ENCODE results near the gene AHCY. TPM values are rescaled to one million over a fixed set of nuclear protein-coding genes. Genes with fewer than 3 reads are reported as not detected.
"Not testable (repeated sequence)": the region's sequence is repeated elsewhere in the genome, so short reads cannot be mapped to it uniquely, and the experiment has no call there.

Gene AHCY
- total RNA-seq (10 to 100 TPM; 15.3 to 28.3 (median 23.9) TPM), total RNA-seq (14.5 to 191 (median 25.8) reads per million in 29 experiments)
- 24.1 TPM for total RNA-seq (2013)

- peaks cover 4 to 15% of the 10 kb centered on the region in 2 experiments for H3K4me1 ChIP-seq (ENCODE audit: control insufficient read depth in 1 of 2, extremely low read depth in 1 of 2, insufficient read depth in 2 of 2, low read length in 2 of 2)
- ChIA-PET POLR2A (interaction anchor here in 1 of 2 donors (0.6 kb wide), 1 partner anchor 60 kb away, joined by 4 read pairs; the partner anchor contains the start of gene ITCH), CTCF (interaction anchor here in 1 of 2 donors (0.6 to 3.1 kb wide), 4 partner anchors 10 to 213 kb away, joined by 3 to 12 read pairs (median 3); partner anchors contain the start of gene ITCH)
- DNase-seq: peak; percentile 79 to 94 (median 87)
- no peaks in the 10 kb centered on the region for H3K36me3 ChIP-seq (ENCODE audit: control insufficient read depth in 2 of 2, extremely low read depth in 1 of 2, insufficient read depth in 1 of 2, low read length in 1 of 2)
- H3K9me3 ChIP-seq: no peaks in the 10 kb centered on the region
- Mint-ChIP-seq H3K4me1 (peaks cover 12 to 21% (median 15%) of the 10 kb centered on the region in 3 donors), H3K36me3 (no peaks in the 10 kb centered on the region), H3K4me3 (peak within 1 kb of the TSS; percentile 84 to 93 (median 86)), H3K27me3 (no peaks in the 10 kb centered on the region), H3K9me3 (no peaks in the 10 kb centered on the region), H3K27ac (peak within 1 kb of the TSS; percentile 88 to 90)
- ATAC-seq (replicated peaks in 1 of 4): peak; percentile 94 to 97 (median 94)
- H3K4me3 ChIP-seq (ENCODE audit: control insufficient read depth in 1 of 2, extremely low read depth in 1 of 2, low read length in 1 of 2): peak within 1 kb of the TSS; percentile 58 to 82
- WGBS (ENCODE audit: insufficient coverage): 0% methylated on average over 75 of the region's 79 CpGs
- peak within 1 kb of the TSS; percentile 68 for H3K27ac ChIP-seq (ENCODE audit: low read length)
- no peaks in the 10 kb centered on the region for H3K27me3 ChIP-seq (replicated peaks in 1 of 2; ENCODE audit: control insufficient read depth in 2 of 2, extremely low read depth in 1 of 2, insufficient read depth in 2 of 2, low read length in 1 of 2)
Observed at GRCh38 chr20:34302723-34303533, at the start of gene AHCY. TSS of gene AHCY (minus strand) at chr20:34303355. CDS start at chr20:34303270, 85 bp downstream.

- Mint-ChIP-seq H3K27ac (no peak overlapping the region), H3K9me3 (no peaks in the 10 kb centered on the region), H3K4me1 (peaks cover 0 to 7% (median 2%) of the 10 kb centered on the region in 3 donors), H3K4me3 (no peak overlapping the region), H3K27me3 (no peaks in the 10 kb centered on the region), H3K36me3 (no peaks in the 10 kb centered on the region)
- no peak for ATAC-seq (replicated peaks in 1 of 4)
- no peak overlapping the region for H3K27ac ChIP-seq (ENCODE audit: low read length)
- H3K9me3 ChIP-seq: no peaks in the 10 kb centered on the region
- WGBS (ENCODE audit: insufficient coverage): 49% methylated on average over 3 of the region's 3 CpGs
- no peak for DNase-seq
- ChIA-PET POLR2A (interaction anchor here in 1 of 2 donors (0.6 to 1.1 kb wide), 3 partner anchors 13 to 47 kb away, joined by 4 to 7 read pairs (median 6); partner anchors contain the start of gene ITCH), CTCF (interaction anchor here (0.6 to 0.7 kb wide), 3 partner anchors 113 to 431 kb away, joined by 3 to 5 read pairs (median 4); no protein-coding TSS in a partner anchor)
- H3K4me1 ChIP-seq (ENCODE audit: control insufficient read depth in 1 of 2, extremely low read depth in 1 of 2, insufficient read depth in 2 of 2, low read length in 2 of 2): no peaks in the 10 kb centered on the region
- no peaks in the 10 kb centered on the region for H3K36me3 ChIP-seq (ENCODE audit: control insufficient read depth in 2 of 2, extremely low read depth in 1 of 2, insufficient read depth in 1 of 2, low read length in 1 of 2)
- no peak overlapping the region for H3K4me3 ChIP-seq (ENCODE audit: control insufficient read depth in 1 of 2, extremely low read depth in 1 of 2, low read length in 1 of 2)
- no peaks in the 10 kb centered on the region for H3K27me3 ChIP-seq (replicated peaks in 1 of 2; ENCODE audit: control insufficient read depth in 2 of 2, extremely low read depth in 1 of 2, insufficient read depth in 2 of 2, low read length in 1 of 2)
Observed at GRCh38 chr20:34350095-34350494, 46.9 kb upstream of the AHCY start.

- no peaks in the 10 kb centered on the region for H3K27me3 ChIP-seq (replicated peaks in 1 of 2; ENCODE audit: control insufficient read depth in 2 of 2, extremely low read depth in 1 of 2, insufficient read depth in 2 of 2, low read length in 1 of 2)
- no peak overlapping the region for H3K27ac ChIP-seq (ENCODE audit: low read length)
- 94% methylated on average over 3 of the region's 4 CpGs for WGBS (ENCODE audit: insufficient coverage)
- Mint-ChIP-seq H3K27me3 (no peaks in the 10 kb centered on the region), H3K36me3 (no peaks in the 10 kb centered on the region), H3K4me3 (no peak overlapping the region), H3K4me1 (peaks cover 0 to 7% (median 2%) of the 10 kb centered on the region in 3 donors), H3K9me3 (no peaks in the 10 kb centered on the region), H3K27ac (no peak overlapping the region)
- CTCF ChIA-PET: no interaction called here
- POLR2A ChIA-PET: interaction anchor here in 1 of 2 donors (0.6 kb wide), 1 partner anchor 16 kb away, joined by 3 read pairs; no protein-coding TSS in a partner anchor
- no peak overlapping the region for H3K4me3 ChIP-seq (ENCODE audit: control insufficient read depth in 1 of 2, extremely low read depth in 1 of 2, low read length in 1 of 2)
- H3K4me1 ChIP-seq (ENCODE audit: control insufficient read depth in 1 of 2, extremely low read depth in 1 of 2, insufficient read depth in 2 of 2, low read length in 2 of 2): no peaks in the 10 kb centered on the region
- H3K36me3 ChIP-seq (ENCODE audit: control insufficient read depth in 2 of 2, extremely low read depth in 1 of 2, insufficient read depth in 1 of 2, low read length in 1 of 2): no peaks in the 10 kb centered on the region
- no peak for ATAC-seq (replicated peaks in 1 of 4)
- H3K9me3 ChIP-seq: no peaks in the 10 kb centered on the region
- DNase-seq: no peak
Observed at GRCh38 chr20:34347571-34347970, 44.4 kb upstream of the AHCY start.

GRCh38 chr20:34346533-34346865 is 43.3 kb upstream of the AHCY start:
- H3K27ac ChIP-seq (ENCODE audit: low read length); H3K9me3 Mint-ChIP-seq; H3K36me3 Mint-ChIP-seq; H3K27me3 ChIP-seq (replicated peaks in 1 of 2; ENCODE audit: control insufficient read depth in 2 of 2, extremely low read depth in 1 of 2, insufficient read depth in 2 of 2, low read length in 1 of 2); DNase-seq; H3K27ac Mint-ChIP-seq; ATAC-seq (replicated peaks in 1 of 4); POLR2A ChIA-PET; H3K36me3 ChIP-seq (ENCODE audit: control insufficient read depth in 2 of 2, extremely low read depth in 1 of 2, insufficient read depth in 1 of 2, low read length in 1 of 2); H3K4me1 ChIP-seq (ENCODE audit: control insufficient read depth in 1 of 2, extremely low read depth in 1 of 2, insufficient read depth in 2 of 2, low read length in 2 of 2); H3K4me1 Mint-ChIP-seq; H3K9me3 ChIP-seq; H3K27me3 Mint-ChIP-seq; H3K4me3 ChIP-seq (ENCODE audit: control insufficient read depth in 1 of 2, extremely low read depth in 1 of 2, low read length in 1 of 2); H3K4me3 Mint-ChIP-seq: not testable (repeated sequence)
- CTCF ChIA-PET: interaction anchor here in 1 of 2 donors (0.8 kb wide), 1 partner anchor 19 kb away, joined by 4 read pairs; no protein-coding TSS in a partner anchor
- 100% methylated on average over 4 of the region's 9 CpGs for WGBS (ENCODE audit: insufficient coverage)

- H3K36me3 ChIP-seq (ENCODE audit: control insufficient read depth in 2 of 2, extremely low read depth in 1 of 2, insufficient read depth in 1 of 2, low read length in 1 of 2); H3K27ac Mint-ChIP-seq; H3K27me3 ChIP-seq (replicated peaks in 1 of 2; ENCODE audit: control insufficient read depth in 2 of 2, extremely low read depth in 1 of 2, insufficient read depth in 2 of 2, low read length in 1 of 2); H3K36me3 Mint-ChIP-seq; H3K4me1 Mint-ChIP-seq; POLR2A ChIA-PET; H3K9me3 Mint-ChIP-seq; H3K27me3 Mint-ChIP-seq; ATAC-seq (replicated peaks in 1 of 4); H3K27ac ChIP-seq (ENCODE audit: low read length); H3K9me3 ChIP-seq; DNase-seq; H3K4me3 ChIP-seq (ENCODE audit: control insufficient read depth in 1 of 2, extremely low read depth in 1 of 2, low read length in 1 of 2); H3K4me1 ChIP-seq (ENCODE audit: control insufficient read depth in 1 of 2, extremely low read depth in 1 of 2, insufficient read depth in 2 of 2, low read length in 2 of 2); H3K4me3 Mint-ChIP-seq: not testable (repeated sequence)
- CTCF ChIA-PET: interaction anchor here in 1 of 2 donors (0.8 kb wide), 1 partner anchor 20 kb away, joined by 4 read pairs; no protein-coding TSS in a partner anchor
- WGBS (ENCODE audit: insufficient coverage): 90% methylated on average over 2 of the region's 10 CpGs
Observed at GRCh38 chr20:34345839-34346532, 42.8 kb upstream of the AHCY start.

GRCh38 chr20:34345402-34345736 is 42.2 kb upstream of the AHCY start:
- Histone ChIP-seq H3K36me3 (ENCODE audit: control insufficient read depth in 2 of 2, extremely low read depth in 1 of 2, insufficient read depth in 1 of 2, low read length in 1 of 2) (no peaks in the 10 kb centered on the region), H3K4me3 (ENCODE audit: control insufficient read depth in 1 of 2, extremely low read depth in 1 of 2, low read length in 1 of 2) (no peak overlapping the region), H3K9me3 (no peaks in the 10 kb centered on the region), H3K27me3 (replicated peaks in 1 of 2; ENCODE audit: control insufficient read depth in 2 of 2, extremely low read depth in 1 of 2, insufficient read depth in 2 of 2, low read length in 1 of 2) (no peaks in the 10 kb centered on the region), H3K4me1 (ENCODE audit: control insufficient read depth in 1 of 2, extremely low read depth in 1 of 2, insufficient read depth in 2 of 2, low read length in 2 of 2) (no peaks in the 10 kb centered on the region), H3K27ac (ENCODE audit: low read length) (no peak overlapping the region)
- Mint-ChIP-seq H3K4me1 (peaks cover 0 to 5% (median 2%) of the 10 kb centered on the region in 3 donors), H3K27ac (no peak overlapping the region), H3K27me3 (no peaks in the 10 kb centered on the region), H3K4me3 (no peak overlapping the region), H3K36me3 (no peaks in the 10 kb centered on the region), H3K9me3 (no peaks in the 10 kb centered on the region)
- ATAC-seq (replicated peaks in 1 of 4) (no peak), DNase-seq (no peak)
- WGBS (ENCODE audit: insufficient coverage): no CpG with 5 or more reads among the region's 6 CpGs
- CTCF ChIA-PET: no interaction called here
- POLR2A ChIA-PET: no interaction called here

All from T-cell (primary cell).